Loucy (cell line): ENCODE data around the gene TPRG1L.
"Not testable (repeated sequence)": the region's sequence is repeated elsewhere in the genome, so short reads cannot be mapped to it uniquely, and the experiment has no call there.

Experiments
- H2AFZ ChIP-seq: fragments of 200-600 bp; sonication (generic); 2 replicates; pipeline ENCODE4 v1.6.0; 2016; ENCODE audit warnings: antibody characterized with exemption, mild to moderate bottlenecking, low read length, moderate library complexity
- H3F3A ChIP-seq: fragments of 200-600 bp; 2 replicates; pipeline ENCODE4 v1.6.0; 2016; ENCODE audit warnings: antibody characterized with exemption, low read depth, mild to moderate bottlenecking
- H3K27me3 ChIP-seq: fragments of 200-600 bp; sonication (generic); 2 replicates; pipeline ENCODE4 v1.6.1; 2014; ENCODE audit warnings: low read length, mild to moderate bottlenecking; ENCODE audit not compliant: insufficient read depth, poor library complexity, severe bottlenecking
- H3K36me3 ChIP-seq: fragments of 200-600 bp; sonication (generic); 2 replicates; pipeline ENCODE4 v1.6.1; 2016; ENCODE audit warnings: low read length; ENCODE audit not compliant: insufficient read depth
- H3K4me1 ChIP-seq: fragments of 200-600 bp; sonication (generic); 2 replicates; pipeline ENCODE4 v1.5.1; 2014; ENCODE audit warnings: low read length, mild to moderate bottlenecking; ENCODE audit not compliant: insufficient read depth, poor library complexity, severe bottlenecking
- H3K4me2 ChIP-seq: fragments of 200-600 bp; sonication (generic); 2 replicates; pipeline ENCODE4 v1.6.0; 2014; ENCODE audit warnings: antibody characterized with exemption, low read length, low read depth, mild to moderate bottlenecking; ENCODE audit not compliant: poor library complexity, severe bottlenecking
- H3K4me3 ChIP-seq: fragments of 200-600 bp; sonication (generic); 2 replicates; pipeline ENCODE4 v1.5.1; 2014; ENCODE audit warnings: low read length, mild to moderate bottlenecking, mixed read lengths; ENCODE audit not compliant: poor library complexity, severe bottlenecking
- H3K79me2 ChIP-seq: fragments of 200-600 bp; sonication (generic); 2 replicates; pipeline ENCODE4 v1.6.1; 2014; ENCODE audit warnings: low read length; ENCODE audit not compliant: insufficient read depth
- H3K9ac ChIP-seq: fragments of 200-600 bp; sonication (generic); 2 replicates; pipeline ENCODE4 v1.6.0; 2014; ENCODE audit warnings: mild to moderate bottlenecking, low read depth, low read length, moderate library complexity; ENCODE audit not compliant: poor library complexity, severe bottlenecking
- H3K9me2 ChIP-seq: fragments of 200-600 bp; sonication (generic); replicated peaks from 2 replicates; pipeline ENCODE4 v1.6.1; 2016; ENCODE audit warnings: low read depth, low read length, mixed read lengths
- H3K9me3 ChIP-seq: fragments of 200-600 bp; sonication (generic); 2 replicates; pipeline ENCODE4 v1.6.1; 2014; ENCODE audit warnings: mild to moderate bottlenecking, antibody characterized with exemption, low read length, low read depth; ENCODE audit not compliant: insufficient read depth
- H4K20me1 ChIP-seq: fragments of 200-600 bp; sonication (generic); 2 replicates; pipeline ENCODE4 v1.6.0; 2014; ENCODE audit warnings: antibody characterized with exemption, low read length, mild to moderate bottlenecking; ENCODE audit not compliant: insufficient read depth, poor library complexity, severe bottlenecking
- CTCF ChIP-seq: fragments of 200-600 bp; sonication (generic); conservative IDR thresholded peaks from 2 replicates; pipeline ENCODE4 v1.5.1; 2014; ENCODE audit warnings: mild to moderate bottlenecking, antibody characterized with exemption, low read length
- EZH2phosphoT487 ChIP-seq: fragments of 200-600 bp; IDR thresholded peaks from 2 replicates; pipeline ENCODE4 v1.6.1; 2018; ENCODE audit warnings: antibody characterized with exemption, mild to moderate bottlenecking, moderate library complexity, borderline replicate concordance

TPRG1L gene

DNA sequence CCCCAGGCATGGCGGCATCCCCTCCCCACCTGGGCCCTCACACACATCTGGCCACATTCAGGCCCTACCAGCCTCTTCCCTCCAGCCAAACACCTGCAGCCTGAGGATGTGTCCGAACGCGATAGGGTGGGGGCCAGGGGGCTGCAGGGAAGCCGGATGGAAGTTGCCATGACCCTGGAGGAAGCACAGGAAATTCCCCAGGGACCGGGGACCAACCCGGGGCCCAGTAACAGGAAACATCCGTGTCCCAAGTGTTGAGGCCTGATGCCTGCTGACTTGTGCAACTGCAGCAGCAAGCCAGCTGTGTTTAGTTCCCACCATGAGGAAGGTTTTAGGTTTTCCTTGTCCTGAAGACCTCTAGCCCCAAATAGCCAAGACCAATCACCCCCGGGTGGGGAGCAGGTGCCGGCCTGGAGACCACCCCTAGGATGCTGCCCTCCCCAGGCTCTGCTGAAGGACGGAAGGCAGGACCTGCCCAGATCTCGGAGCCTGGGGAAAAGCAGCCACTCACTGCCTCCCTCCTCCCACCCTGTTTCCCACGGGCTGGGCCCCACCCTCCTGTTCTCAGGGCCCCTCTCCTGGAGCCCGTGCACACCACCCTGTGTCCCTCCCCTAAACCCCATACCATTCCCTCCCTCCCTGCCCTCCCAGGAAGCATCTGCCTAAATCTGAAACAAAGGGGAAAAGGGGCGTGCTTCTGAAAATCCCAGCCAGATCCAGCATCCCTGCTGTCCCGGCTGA, 43.3 kb upstream of the TPRG1L start:
- no peaks in the 10 kb centered on the region for H3K9me3 ChIP-seq
- H3K4me2 ChIP-seq: no peak overlapping the region
- H3K9ac ChIP-seq: no peak overlapping the region
- TF ChIP-seq CTCF (no peak), EZH2phosphoT487 (no peak)
- H3K4me1 ChIP-seq: no peaks in the 10 kb centered on the region
- H2AFZ ChIP-seq: no peak overlapping the region
- H3K79me2 ChIP-seq: no peaks in the 10 kb centered on the region
- H3K36me3 ChIP-seq: no peaks in the 10 kb centered on the region
- H3K9me2 ChIP-seq: no peaks in the 10 kb centered on the region
- no peaks in the 10 kb centered on the region for H4K20me1 ChIP-seq
- no peak overlapping the region for H3K4me3 ChIP-seq
- no peaks in the 10 kb centered on the region for H3K27me3 ChIP-seq
- no peaks in the 10 kb centered on the region for H3F3A ChIP-seq

- H3K4me1 ChIP-seq, H3K36me3 ChIP-seq, H3K27me3 ChIP-seq, H3K4me2 ChIP-seq, H2AFZ ChIP-seq, H3K4me3 ChIP-seq, H3K9ac ChIP-seq, H3F3A ChIP-seq, H3K9me3 ChIP-seq, H3K9me2 ChIP-seq, H3K79me2 ChIP-seq, H4K20me1 ChIP-seq: not testable (repeated sequence)
Observed at GRCh38 chr1:3583751-3584150, 41.1 kb upstream of the TPRG1L start.

DNA sequence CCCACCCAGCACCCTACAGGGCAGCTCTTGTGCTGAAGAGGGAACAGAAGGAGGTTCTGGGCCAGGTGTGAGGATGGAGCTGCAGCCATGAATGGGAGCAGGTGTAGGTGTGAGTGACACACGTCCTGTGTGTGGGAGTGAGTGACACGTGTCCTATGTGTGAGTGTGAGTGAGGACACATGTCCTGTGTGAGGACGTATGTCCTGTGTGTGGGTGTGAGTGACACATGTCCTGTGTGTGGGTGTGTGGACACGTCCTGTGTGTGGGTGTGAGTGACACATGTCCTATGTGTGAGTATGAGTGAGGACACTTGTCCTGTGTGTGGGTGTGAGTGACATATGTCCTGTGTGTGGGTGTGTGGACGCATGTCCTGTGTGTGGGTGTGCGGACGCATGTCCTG, 39.9 kb upstream of the TPRG1L start:
- H3F3A ChIP-seq: no peaks in the 10 kb centered on the region
- H3K9me2 ChIP-seq: no peaks in the 10 kb centered on the region
- H3K27me3 ChIP-seq: no peaks in the 10 kb centered on the region
- H3K79me2 ChIP-seq: no peaks in the 10 kb centered on the region
- H3K4me1 ChIP-seq: no peaks in the 10 kb centered on the region
- no peak overlapping the region for H3K4me3 ChIP-seq
- no peak overlapping the region for H3K9ac ChIP-seq
- H3K36me3 ChIP-seq: no peaks in the 10 kb centered on the region
- H2AFZ ChIP-seq: no peak overlapping the region
- no peaks in the 10 kb centered on the region for H3K9me3 ChIP-seq
- H4K20me1 ChIP-seq: no peaks in the 10 kb centered on the region
- no peak overlapping the region for H3K4me2 ChIP-seq
- TF ChIP-seq EZH2phosphoT487 (no peak), CTCF (no peak)

- H3K9me3 ChIP-seq, H3K79me2 ChIP-seq, H2AFZ ChIP-seq, H3K4me3 ChIP-seq, H3K9ac ChIP-seq, H3K4me2 ChIP-seq, H3F3A ChIP-seq, H3K4me1 ChIP-seq, H3K27me3 ChIP-seq, H4K20me1 ChIP-seq, H3K36me3 ChIP-seq, H3K9me2 ChIP-seq: not testable (repeated sequence)
Observed at GRCh38 chr1:3585353-3585868, 39.4 kb upstream of the TPRG1L start.
